ENCODE data around the gene ZNF22.
A peak's percentile ranks its signal among the peaks of the same experiment; 100 is the strongest.
"Not testable (repeated sequence)": the region's sequence is repeated elsewhere in the genome, so short reads cannot be mapped to it uniquely, and the experiment has no call there.

The ZNF22 gene

GRCh38 chr10:45005284-45005683, 4.6 kb downstream of the ZNF22 start:
- H3K27me3 ChIP-seq: no peaks in the 10 kb centered on the region
- intact Hi-C loops (cut with DNase I; ENCODE audit: low total_unique reads): no loop called here
- H3K4me1 ChIP-seq: peaks cover 0 to 16% (median 11%) of the 10 kb centered on the region in 4 donors
- no peak for DNase-seq
- no peak overlapping the region for H3K4me3 ChIP-seq
- no peak overlapping the region for H3K27ac ChIP-seq
- no peak for TF ChIP-seq CTCF (IDR thresholded peaks at IDR 0.05)
- H3K36me3 ChIP-seq: peaks cover 0 to 22% (median 14%) of the 10 kb centered on the region in 3 donors
- H3K9me3 ChIP-seq: no peaks in the 10 kb centered on the region

- H3K36me3 ChIP-seq: peaks cover 0 to 22% (median 14%) of the 10 kb centered on the region in 3 donors
- H3K27me3 ChIP-seq: no peaks in the 10 kb centered on the region
- no peaks in the 10 kb centered on the region for H3K9me3 ChIP-seq
- intact Hi-C loops (cut with DNase I; ENCODE audit: low total_unique reads): no loop called here
- DNase-seq: no peak
- H3K27ac ChIP-seq: no peak overlapping the region
- H3K4me1 ChIP-seq: peaks cover 0 to 13% (median 6%) of the 10 kb centered on the region in 4 donors
- no peak for TF ChIP-seq CTCF (IDR thresholded peaks at IDR 0.05)
- no peak overlapping the region for H3K4me3 ChIP-seq
Measured at GRCh38 chr10:45006276-45007030, 5.7 kb downstream of the ZNF22 start.

GRCh38 chr10:45008524-45009161, 7.9 kb downstream of the ZNF22 start:
- peak; percentile 74 to 78 for TF ChIP-seq CTCF (IDR thresholded peaks at IDR 0.05)
- Histone ChIP-seq H3K9me3 (no peaks in the 10 kb centered on the region), H3K4me3 (no peak overlapping the region), H3K27ac (no peak overlapping the region), H3K27me3 (no peaks in the 10 kb centered on the region), H3K36me3 (peaks cover 0 to 17% (median 12%) of the 10 kb centered on the region in 3 donors), H3K4me1 (no peaks in the 10 kb centered on the region)
- intact Hi-C loops (cut with DNase I; ENCODE audit: low total_unique reads): no loop called here
- DNase-seq: no peak

GRCh38 chr10:45014557-45014956, 13.8 kb downstream of the ZNF22 start:
- DNase-seq; H3K4me1 ChIP-seq; H3K27me3 ChIP-seq; H3K27ac ChIP-seq; intact Hi-C loops (cut with DNase I; ENCODE audit: low total_unique reads); H3K4me3 ChIP-seq; H3K9me3 ChIP-seq; H3K36me3 ChIP-seq: not testable (repeated sequence)

DNA sequence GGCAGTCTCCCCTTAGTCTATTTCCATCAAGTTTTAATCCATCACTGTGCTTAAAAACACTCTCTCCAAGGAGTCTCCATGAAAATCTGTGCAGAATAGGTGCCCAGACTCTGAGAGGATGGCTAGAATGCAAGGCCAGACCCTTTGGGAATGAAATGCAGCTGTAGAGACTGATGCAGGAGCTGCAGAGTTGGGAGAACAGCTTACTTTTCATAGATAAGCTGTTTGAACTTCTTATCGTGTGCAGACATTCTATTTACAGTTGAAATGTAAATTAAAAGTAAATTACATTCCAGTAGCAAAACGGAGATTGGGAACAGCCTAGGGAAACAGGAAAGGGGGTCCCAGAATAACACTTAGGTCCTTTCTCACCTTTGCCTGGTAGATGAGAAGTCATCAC, 14.9 kb downstream of the ZNF22 start:
- Histone ChIP-seq H3K36me3 (no peaks in the 10 kb centered on the region), H3K27ac (no peak overlapping the region), H3K9me3 (no peaks in the 10 kb centered on the region), H3K27me3 (no peaks in the 10 kb centered on the region), H3K4me3 (no peak overlapping the region), H3K4me1 (no peaks in the 10 kb centered on the region)
- TF ChIP-seq CTCF (IDR thresholded peaks at IDR 0.05): no peak
- intact Hi-C loops (cut with DNase I; ENCODE audit: low total_unique reads): no loop called here
- no peak for DNase-seq

DNA sequence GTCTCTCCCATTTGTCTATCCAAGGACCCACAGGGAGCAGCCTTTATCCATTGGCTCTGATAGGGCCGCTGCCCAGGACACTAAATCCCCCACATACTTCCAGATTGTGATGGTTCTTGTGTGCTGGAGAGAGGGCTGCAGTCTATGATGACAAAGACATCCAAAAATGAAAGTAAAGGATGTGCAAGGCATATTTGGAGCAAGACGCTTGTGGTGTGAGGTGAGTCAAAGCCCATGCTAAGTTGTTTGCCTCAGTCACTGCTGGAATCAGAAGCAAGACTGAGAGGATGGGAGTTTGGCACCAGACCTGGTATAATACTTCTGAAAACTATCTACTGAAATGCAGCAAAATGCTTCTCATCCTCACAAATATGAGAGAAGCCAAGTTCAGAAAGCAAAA, 22.7 kb downstream of the ZNF22 start:
- intact Hi-C loops (cut with DNase I; ENCODE audit: low total_unique reads): no loop called here
- Histone ChIP-seq H3K36me3 (no peaks in the 10 kb centered on the region), H3K4me1 (no peaks in the 10 kb centered on the region), H3K4me3 (no peak overlapping the region), H3K9me3 (no peaks in the 10 kb centered on the region), H3K27ac (no peak overlapping the region), H3K27me3 (no peaks in the 10 kb centered on the region)
- no peak for DNase-seq
- TF ChIP-seq CTCF (IDR thresholded peaks at IDR 0.05): no peak
